ENCODE measurements around the gene AGBL3.

- no peak for TF ChIP-seq CTCF (IDR thresholded peaks at IDR 0.05)
- no peak for TF ChIP-seq EP300 (IDR thresholded peaks at IDR 0.05)
These were observed 37.1 kb upstream of the AGBL3 start for GRCh38 chr7:134949171-134949570.

Data from sigmoid colon (tissue), 4 donors.